Measurements from ENCODE around the gene NSRP1.

The NSRP1 gene

GRCh38 chr17:30232824-30233427 is 116.3 kb downstream of the NSRP1 start:
- DNase-seq (ENCODE audit: low spot score): peak; percentile 5
- no peak for TF ChIP-seq CTCF (IDR thresholded peaks at IDR 0.05; ENCODE audit: borderline replicate concordance, control extremely low read depth, extremely low read depth, insufficient read depth, missing control alignments)
- in situ Hi-C loops (cut with MboI; ENCODE audit: low sequenced_read_pairs, unreplicated experiment): no loop called here

- in situ Hi-C loops (cut with MboI; ENCODE audit: low sequenced_read_pairs, unreplicated experiment): no loop called here
- DNase-seq (ENCODE audit: low spot score): no peak
- no peak for TF ChIP-seq CTCF (IDR thresholded peaks at IDR 0.05; ENCODE audit: borderline replicate concordance, control extremely low read depth, extremely low read depth, insufficient read depth, missing control alignments)
Measured at GRCh38 chr17:30234296-30234695, 117.7 kb downstream of the NSRP1 start.

GRCh38 chr17:30234964-30235363 is 118.3 kb downstream of the NSRP1 start:
- in situ Hi-C loops (cut with MboI; ENCODE audit: low sequenced_read_pairs, unreplicated experiment): no loop called here
- DNase-seq (ENCODE audit: low spot score): peak; percentile 72
- no peak for TF ChIP-seq CTCF (IDR thresholded peaks at IDR 0.05; ENCODE audit: borderline replicate concordance, control extremely low read depth, extremely low read depth, insufficient read depth, missing control alignments)

- peak; percentile 62 for DNase-seq (ENCODE audit: low spot score)
- no peak for TF ChIP-seq CTCF (IDR thresholded peaks at IDR 0.05; ENCODE audit: borderline replicate concordance, control extremely low read depth, extremely low read depth, insufficient read depth, missing control alignments)
- in situ Hi-C loops (cut with MboI; ENCODE audit: low sequenced_read_pairs, unreplicated experiment): no loop called here
Measured at GRCh38 chr17:30235386-30236296, 119.0 kb downstream of the NSRP1 start, which contains the start of gene SLC6A4. Gene SLC6A4, minus strand, starts transcription at chr17:30235697. Its CDS starts 13,739 bp downstream, at chr17:30221958.
